NCI-H526 (cell line): Measurements from ENCODE around the gene TMEM132D.

Experiments
- DNase-seq, 2 experiments: peaks; one replicate each; lab custom pipeline; 2025; lab: John Stamatoyannopoulos, UW

The TMEM132D gene

DNA sequence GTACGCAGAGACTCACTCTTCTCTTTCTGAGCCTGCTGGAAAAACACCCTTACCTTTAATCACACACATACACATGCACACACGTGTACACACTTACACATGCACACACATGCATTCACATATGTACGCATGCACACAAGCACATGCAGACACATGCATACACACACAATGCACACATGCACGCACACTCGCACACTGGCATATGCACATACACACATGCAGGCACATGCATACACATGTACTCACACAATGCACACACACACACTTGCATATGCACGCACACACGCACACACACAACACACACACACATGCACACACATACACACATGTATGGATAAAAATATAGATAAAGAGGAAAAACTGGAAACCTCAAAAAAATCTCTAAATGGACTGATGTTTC lies 801.6 kb downstream of the TMEM132D start:
- DNase-seq: no peak

DNA sequence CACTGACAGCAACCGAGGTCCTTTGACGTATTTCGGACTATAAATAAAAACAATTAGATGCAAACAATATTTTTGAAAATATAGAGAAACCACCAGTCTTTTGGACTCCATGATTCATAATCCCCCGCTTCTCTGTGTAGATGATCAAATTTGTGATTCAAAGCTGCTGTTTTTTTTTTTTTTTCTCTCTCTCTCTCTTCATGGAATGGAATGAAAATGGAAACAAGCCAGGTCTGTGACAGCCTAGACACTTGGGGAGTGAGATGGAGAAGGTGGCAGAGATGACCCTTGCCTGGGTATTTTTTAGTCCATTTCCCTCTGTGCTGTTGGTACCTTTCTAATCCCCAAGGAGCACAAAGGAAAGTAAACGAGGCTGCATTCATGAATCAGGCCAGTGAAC lies 802.0 kb downstream of the TMEM132D start:
- no peak for DNase-seq

DNA sequence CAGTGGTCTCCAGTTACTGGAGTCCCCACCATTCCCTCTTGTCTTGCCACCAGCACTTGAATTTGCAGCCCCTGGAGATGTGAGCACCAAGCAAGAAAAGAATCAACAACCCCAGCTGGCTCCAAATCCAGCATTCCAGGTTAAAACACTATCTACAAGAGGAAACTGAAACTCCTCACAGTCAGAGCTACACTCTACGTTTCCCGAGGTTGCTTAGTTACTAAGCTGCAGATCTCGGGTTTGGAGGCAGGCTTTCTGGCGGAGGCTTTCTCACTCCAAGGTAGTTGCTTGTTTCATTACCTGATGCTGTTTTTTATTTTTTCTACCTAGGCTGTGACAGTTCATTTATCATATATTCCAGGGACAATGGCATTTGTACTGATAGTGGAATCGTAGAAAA lies 802.4 kb downstream of the TMEM132D start:
- DNase-seq: no peak

DNA sequence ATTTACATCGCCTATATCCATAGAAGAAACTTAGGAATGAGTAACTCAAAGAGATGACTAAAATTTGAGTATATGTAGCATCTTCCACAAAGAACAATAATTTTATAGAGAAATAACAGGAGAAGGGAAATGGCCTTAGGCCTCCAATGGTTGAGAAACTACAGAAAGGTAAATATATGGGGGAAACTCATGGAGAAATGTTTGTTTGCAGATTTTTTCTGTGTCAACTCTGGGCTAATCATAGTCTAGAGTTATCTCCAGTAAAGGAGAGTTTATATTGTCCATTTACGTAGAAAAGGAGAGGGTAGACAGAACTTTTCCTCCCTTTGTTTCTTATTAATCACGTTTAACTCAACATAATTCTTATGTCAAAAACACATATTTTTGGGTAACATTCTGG lies 806.4 kb downstream of the TMEM132D start:
- DNase-seq: no peak

DNA sequence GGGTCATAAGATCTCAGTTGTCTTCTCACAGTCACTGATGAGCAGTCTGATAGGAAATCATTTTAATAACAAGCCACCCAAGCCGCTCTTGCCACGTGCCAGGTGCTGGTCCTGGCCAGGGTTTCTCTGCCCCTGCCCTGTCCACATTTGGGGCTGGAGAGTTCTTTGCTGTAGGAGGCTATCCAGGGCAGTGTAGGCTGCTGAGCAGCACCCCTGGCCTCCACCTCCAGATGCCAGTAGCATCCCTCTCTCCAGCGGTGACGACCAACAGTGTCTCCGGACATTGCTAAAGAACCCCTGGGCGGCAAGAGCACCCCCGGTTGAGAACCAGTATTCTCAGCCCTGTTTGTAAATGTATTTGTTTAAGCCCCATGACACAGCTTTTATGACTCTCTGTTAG lies 806.9 kb downstream of the TMEM132D start:
- DNase-seq: no peak

DNA sequence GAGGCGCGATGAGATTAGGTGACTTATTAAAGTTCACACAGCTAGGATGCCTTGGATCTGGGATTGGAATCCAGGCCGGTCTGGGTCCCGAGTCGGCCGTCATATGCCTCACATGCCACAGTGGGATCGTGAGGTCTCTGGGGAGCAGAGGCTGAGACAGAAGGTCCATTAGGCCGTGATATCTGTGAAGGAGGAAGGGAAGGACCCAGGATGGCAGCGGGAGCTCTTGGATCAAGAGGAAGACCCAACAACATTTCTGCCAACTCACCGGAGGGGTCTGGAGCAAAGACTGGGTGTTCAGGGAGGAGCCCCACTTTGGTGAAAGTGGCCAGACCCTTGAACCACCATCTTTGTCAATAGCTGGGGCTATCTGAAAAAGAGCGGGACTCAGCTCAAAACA lies 807.6 kb downstream of the TMEM132D start:
- DNase-seq: no peak

DNA sequence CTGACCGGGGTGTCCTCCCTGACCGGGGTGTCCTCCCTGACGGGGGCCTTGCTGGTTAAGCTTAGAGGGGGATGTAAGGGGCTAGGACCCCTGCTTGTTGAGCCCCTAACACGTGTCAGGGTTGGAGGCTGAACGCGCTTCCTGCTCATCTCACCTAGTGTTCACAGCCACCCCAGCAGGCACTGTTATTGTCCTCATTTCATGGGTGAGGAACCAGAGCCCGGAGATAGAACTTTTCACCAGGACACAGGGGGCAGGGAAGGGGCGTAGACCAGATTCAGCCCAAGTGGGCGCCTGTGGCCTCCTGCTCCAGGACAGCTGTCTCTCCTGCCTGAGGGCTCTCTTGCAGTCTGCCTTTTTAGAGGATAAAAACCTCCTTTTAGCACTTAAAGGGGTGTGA lies 814.2 kb downstream of the TMEM132D start:
- DNase-seq: no peak

DNA sequence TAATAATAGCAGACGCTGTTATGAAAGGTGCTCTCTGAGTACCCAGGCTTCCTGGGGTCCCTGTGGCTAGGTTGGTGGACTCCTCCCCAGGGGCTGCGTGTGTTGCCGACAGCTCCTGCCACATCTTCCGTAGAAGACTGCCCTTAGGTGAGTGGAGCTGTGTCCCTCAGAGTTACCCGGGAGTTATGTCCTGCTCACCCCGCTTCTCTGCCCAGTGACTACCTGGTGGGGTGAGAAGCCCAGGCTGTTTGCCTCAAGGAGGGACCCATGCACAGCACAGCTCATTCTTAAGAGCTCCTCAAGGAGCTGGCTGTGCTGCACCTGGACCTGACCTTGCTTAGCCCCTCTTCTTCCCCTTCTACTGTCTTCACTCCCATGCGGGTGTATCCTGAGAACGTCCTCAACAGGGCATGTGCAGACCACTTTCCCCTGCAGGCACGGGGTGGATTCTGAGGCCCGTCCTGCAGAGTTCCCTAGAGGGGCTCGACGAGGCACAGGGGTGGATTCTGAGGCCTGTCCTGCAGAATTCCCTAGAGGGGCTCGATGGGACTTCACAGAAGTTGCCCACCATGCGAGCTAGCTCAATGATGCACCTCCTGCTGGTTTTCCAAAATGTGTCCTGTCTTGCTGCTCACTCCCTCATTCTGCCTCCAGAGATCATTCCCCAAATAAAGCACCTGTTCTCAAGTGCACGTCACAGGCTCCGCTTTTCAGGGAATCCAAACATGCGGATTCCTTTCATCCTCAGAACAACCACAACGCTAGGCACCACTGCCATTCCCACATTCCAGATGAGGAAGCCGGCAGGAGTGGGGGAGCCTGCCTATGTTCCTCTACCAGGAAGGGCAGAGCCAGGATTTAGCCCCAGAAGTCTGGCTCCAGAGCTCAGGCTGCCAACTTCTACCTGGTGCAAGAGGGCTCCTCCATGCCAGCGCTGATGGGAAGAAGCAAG lies 818.7 kb downstream of the TMEM132D start:
- no peak for DNase-seq

DNA sequence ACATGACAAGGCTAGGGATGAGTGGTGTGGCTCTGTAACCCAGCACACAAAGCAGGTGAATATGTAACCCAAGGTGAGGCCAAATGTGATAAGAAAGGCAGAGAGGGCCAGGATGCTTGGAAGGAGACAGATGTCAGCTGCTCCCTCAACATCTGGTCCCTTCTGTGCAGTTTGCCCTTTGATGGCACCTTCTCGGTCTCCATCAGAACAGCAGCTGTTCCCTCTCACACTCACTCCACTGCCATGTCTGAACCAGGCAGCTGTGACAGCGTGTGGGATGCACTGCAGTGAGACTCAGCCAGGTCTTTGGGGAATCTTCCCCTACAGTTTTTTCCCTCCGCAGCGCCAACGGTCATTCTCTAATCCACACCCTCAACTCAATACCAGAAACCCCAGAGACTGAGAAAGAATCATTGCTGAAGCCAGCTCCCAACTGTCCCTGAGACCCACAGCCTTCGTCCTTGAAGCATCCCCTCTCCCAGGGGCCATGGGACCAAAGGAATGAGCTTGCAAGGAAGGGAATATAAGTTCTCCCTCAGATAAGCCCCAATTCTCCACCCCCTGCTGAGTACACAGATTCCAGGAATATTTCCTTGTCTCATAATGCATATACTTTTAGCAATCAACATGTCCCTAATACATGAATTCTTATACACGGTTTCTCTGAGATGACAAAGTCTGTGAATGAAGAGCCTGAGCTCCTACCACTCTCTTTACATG lies 820.5 kb downstream of the TMEM132D start:
- DNase-seq: no peak

DNA sequence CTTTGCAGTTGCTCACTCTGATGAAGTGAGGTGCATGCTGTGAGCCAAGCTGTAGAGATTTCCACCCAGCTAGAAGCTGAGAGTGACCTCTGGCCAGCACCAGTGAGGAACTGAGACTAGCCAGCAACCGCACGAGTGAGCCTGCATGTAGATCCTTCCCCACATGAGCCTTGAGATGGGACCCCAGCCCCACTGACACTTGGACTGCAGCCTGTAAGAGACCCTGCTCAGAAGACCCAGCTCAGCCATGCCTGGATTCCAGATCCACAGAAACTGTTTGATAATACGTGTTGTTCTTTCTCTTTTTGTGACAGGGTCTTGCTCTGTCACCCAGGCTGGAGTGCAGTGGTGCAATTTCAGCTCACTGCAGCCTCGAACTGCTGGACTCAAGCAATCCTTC lies 821.4 kb downstream of the TMEM132D start:
- no peak for DNase-seq

DNA sequence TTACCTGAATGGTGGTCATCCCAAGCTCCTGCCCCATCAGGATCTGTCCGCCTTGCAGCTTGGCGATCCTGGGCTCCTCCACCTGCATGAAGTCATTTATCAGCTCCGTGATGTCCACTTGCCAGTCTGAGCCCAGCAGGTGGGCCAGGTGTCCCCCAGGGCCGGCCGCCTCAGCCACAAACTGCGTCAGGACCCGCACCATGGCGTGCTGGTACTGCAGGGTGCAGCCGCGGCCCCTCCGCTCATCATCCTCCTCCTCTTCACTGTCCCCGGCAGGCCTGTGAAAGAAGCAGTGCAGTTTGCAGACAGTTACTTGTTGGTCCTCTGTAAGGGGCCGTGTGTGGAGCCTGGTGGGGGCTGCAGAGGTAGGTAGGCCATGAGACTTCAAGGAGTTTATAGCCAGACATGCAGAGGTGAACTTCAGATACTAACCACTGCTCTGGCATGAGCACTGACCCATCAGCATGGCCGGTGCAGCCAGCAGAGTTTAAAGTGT lies 822.0 kb downstream of the TMEM132D start:
- no peak for DNase-seq

DNA sequence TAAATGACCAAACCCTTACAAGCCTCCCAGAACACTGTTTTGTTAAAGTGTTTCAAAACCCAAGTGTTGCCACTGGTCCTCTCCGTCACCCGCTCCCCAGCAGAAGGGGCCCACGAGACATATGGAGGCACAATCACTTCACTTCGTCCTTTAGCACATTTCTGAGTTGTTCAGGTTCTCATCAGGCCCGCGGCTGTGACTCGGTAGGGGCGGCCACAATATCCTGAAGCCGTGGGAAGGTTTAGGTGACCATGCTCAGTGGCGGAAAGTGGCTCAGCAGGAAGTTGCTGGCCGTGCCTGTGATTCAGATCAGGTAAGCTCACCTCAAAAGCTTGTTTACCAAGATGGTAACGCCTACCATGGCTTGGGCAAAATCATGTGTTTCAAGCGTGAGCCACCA lies 823.0 kb downstream of the TMEM132D start:
- DNase-seq: no peak

DNA sequence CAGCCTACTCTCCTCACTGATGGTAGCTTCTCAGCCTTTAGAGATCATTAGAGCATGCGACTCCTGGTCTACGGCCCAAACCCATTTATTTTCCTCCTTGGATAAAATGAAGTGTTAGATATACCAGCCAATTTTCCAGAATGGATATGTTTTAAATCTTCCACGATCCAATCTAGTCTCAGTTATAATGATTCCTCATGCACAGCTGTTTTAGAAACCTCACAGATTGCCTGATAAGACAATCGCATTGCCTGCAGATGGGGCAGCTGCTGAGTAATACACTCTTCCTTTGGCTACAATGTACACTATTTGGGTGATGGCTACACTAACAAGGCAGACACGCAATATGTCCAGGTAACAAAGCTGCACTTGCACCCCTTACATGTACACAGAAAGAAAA lies 823.4 kb downstream of the TMEM132D start:
- DNase-seq: no peak

DNA sequence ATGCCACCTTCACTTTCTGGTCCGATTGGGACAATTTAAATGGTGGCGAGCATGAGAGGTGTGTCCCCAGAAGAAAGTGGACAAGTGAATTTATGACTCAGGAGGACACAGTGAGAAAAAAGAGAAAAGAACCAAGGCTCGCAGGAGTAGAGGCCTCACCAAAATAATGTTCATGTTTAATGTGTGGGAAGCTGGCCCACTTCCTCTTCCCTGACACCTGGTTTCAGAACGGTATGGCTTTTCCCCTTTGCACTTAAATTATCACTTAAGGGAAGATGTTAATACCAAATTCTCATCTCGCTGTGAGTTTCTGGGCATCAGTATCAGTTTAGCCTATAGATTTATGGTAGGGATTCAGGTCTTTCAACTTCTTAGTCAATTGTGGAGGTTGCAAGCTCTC lies 824.1 kb downstream of the TMEM132D start:
- DNase-seq: no peak

DNA sequence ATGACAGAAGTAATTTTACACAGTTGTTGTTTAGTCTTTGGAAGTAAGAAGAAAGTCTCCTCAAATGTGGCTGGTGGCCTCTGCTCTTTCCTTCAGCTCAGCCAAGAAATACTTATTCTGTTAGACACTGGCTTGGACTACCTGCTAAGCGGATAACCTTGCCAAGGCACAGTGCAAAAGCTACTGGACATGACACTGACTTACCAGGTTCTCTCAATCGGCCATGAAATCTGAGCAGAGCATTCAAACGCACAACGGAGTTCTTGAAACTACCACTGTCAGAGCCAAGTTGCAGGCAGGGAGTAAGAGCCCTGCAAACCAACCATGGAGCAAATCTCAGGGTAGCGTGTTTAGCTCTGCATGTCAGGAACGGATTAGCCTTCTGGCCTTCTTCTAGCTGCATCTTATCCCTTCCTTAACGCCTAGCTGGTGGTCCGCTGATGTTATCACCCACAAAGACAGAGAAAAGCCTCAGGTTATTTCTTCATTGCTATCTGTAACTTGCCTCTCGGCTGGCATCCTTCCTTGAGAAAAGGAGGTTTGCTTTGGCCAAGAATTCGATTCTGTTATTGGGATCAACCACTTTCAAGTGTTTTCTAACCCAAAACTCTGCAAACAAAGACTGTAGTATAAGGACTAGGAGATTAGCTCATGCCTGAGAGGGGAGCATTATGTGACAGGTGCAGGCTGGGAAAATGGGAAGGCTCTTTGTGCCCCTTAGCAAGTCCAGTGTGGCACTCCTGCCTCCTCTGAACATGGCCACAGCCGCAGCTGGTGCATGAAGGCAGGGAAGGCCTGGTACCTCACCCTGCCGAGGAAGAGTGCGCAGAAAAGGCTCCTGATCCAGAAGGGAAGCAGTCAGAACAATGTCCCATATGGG lies 827.1 kb downstream of the TMEM132D start:
- DNase-seq: no peak

DNA sequence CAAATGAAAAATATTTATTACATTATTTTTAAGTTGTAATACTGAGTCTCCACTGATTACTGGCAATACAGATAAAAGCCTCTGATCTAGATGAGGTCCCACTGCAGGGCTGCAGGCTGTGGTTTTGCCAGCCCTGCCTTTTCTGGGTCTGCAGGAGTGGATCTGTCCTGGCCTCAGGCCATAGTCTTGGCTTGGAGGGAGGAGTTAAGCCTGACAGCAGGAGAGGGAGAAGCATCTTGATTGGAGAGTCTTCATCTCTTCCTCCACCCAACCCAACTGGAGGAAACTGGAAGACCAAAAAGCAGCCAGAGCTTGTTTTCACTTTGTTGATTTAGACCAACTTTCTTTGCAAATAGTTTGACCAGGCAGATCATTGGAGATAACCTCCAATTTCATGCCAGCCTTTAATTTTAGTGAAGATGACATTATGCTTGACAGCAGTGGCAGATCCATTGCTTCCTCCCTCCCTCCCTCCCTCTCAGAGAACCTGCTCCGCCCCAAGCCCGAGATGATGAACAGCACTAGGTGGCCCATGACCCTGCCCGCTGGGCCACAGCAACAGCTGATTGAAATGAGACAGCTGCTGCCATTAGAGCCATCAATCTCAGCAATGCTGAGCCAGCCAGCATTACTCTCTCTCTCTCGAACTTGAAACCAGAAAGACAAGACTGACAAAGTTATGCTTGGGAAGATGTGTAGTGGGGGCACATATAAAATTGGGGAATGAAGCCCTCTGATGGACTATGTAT lies 828.2 kb downstream of the TMEM132D start:
- DNase-seq: no peak

DNA sequence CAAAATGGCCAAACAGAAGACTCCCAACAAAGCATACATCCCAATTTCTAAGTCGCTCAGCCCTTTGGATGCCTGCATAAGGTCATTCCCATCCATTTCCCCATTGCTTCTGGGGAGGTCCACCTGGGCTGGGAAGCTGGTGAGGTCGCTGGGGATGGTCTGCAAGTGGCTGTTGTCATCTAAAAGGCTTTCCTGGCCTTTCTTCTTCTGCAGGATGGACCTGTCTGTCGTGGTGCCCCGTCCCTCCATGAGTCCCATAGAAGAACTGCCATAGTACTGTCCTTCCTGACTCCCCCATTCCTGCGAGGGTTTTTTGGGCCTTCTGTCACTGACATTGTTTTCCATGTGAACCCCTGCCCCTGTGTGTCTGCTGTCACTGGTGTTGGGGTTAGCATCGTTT lies 829.4 kb downstream of the TMEM132D start:
- no peak for DNase-seq

DNA sequence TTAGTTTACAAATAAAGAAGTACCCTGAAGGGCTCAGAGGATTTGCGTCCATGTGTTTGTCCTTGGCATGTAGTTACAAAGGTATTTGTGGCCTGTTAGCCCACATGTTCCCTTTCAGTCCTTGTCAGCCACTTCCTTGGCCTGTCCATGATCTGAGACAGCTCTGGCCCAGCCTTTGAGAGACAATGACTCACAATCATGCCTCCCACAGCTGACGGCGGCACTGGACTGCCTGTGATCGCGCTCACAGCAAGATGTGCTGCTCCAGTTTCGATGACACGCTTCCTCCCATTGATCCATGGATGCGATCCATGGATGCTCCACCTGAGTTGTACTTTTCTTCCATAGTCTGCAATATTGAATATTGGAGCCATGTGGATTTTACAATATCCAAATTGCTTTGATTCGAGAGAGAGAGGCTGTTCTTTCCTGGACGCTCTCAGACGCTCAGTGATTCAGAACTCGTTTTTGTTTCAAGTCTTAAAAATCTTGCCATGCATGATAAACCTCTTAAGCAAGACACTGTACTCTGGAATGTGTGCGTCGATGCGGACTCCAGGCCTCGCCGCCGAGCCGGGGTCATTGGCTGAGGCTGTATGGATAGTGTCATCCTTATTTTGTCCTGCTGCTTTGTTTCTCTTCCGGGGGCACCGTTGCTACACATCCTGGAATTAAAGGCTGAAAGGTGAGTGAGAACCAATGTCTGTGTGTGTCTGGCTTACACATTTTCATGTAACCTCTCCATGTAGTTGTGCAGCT lies 830.5 kb downstream of the TMEM132D start:
- no peak for DNase-seq

DNA sequence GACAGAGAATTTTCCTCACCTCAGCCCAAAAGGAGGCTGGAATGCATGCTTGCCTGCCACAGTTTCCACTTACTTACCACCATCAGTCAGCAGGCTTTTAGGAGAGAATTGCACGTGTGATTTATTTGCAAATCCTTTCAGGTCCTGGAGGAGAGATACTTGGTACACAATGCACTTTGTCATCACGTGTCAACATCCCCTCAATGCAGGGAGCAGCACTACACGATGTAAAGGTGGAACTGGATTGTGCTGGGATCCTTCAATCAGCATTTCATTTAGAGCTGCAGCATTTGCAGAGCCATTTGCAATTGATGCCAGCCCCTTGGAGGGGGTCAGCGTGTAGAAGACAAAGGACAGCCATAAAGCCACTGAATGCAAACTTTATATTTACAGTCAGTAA lies 832.5 kb downstream of the TMEM132D start:
- DNase-seq: no peak

DNA sequence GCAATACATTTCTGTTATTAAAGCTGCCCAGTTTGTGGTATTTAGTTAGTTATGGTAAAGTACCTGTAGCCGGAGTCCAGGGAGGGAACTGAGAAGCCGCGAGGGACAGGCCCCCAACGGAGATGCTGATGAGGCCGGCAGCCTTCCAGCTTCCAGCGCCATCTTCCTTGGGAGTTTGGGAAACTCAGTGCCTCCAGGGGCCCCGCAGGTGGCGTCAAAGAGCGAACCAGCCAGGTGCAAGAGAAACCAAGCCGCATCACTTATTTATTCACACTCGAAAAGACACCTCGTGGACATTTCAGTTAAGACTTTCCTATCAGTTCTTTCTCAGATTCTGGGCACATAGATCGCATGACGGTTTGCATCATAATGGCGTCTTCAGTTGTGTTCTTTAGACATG lies 833.9 kb downstream of the TMEM132D start:
- DNase-seq: no peak

DNA sequence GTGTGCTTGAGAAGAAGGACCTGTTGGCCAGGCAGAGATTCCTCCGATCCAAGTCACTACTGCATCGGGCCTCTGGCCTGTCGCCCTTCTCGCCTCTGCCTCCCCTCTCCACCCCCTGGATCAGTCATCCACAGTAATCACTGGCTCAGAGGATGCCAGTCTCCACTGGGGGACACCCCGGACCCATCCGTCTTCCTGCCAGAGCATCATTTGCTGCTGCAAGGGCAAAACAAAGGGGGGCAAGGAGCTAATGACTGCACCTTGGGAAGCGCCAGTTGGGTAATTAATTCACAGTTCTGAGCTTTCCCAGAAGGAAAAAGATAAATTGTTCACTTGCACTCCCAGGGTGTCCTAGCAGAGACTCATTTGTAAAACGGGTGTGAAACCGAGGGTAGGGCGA lies 835.1 kb downstream of the TMEM132D start:
- DNase-seq: no peak
